Suprapubic skin (tissue), 4 donors: ENCODE results near the gene UBASH3A. TPM values are rescaled to one million over a fixed set of nuclear protein-coding genes. Genes with fewer than 3 reads are reported as not detected.
A peak's percentile ranks its signal among the peaks of the same experiment; 100 is the strongest.

ENCODE experiments used
- DNase-seq, 2 donors: peaks; one replicate each; pipeline ENCODE4 v3.0.0-alpha.2; 2019; ENCODE audit warnings: low spot score in 2 of 2
- H3K27ac ChIP-seq: fragments of 200-600 bp; sonication (generic); one replicate; pipeline ENCODE4 v1.5.1; 2019
- H3K27me3 ChIP-seq: fragments of 200-600 bp; sonication (generic); one replicate; pipeline ENCODE4 v1.5.1; 2019
- H3K36me3 ChIP-seq: fragments of 200-600 bp; sonication (generic); one replicate; pipeline ENCODE4 v1.5.1; 2019
- H3K4me1 ChIP-seq: fragments of 200-600 bp; sonication (generic); one replicate; pipeline ENCODE4 v1.5.1; 2019
- H3K4me3 ChIP-seq: fragments of 200-600 bp; sonication (generic); one replicate; pipeline ENCODE4 v1.5.1; 2019; ENCODE audit warnings: mild to moderate bottlenecking
- H3K9me3 ChIP-seq: fragments of 200-600 bp; sonication (generic); one replicate; pipeline ENCODE4 v1.5.1; 2019
- CTCF ChIP-seq, 2 donors: fragments of 200-600 bp in 1 of 2; fragments of 450-650 bp in 1 of 2; sonication (generic) in 1 of 2; IDR thresholded peaks; one replicate each; pipeline ENCODE4 v1.5.1; 2016 to 2019; ENCODE audit warnings: antibody characterized with exemption in 2 of 2, mild to moderate bottlenecking in 1 of 2, moderate library complexity in 1 of 2
- EP300 ChIP-seq: sonication (generic); formaldehyde crosslinking; IDR thresholded peaks from one replicate; pipeline ENCODE4 v1.6.1; 2017; ENCODE audit warnings: antibody characterized with exemption
- POLR2A ChIP-seq, 2 donors: fragments of 450-650 bp; IDR thresholded peaks; one replicate each; pipeline ENCODE4 v1.6.1; 2017; ENCODE audit warnings: antibody characterized with exemption in 2 of 2, mild to moderate bottlenecking in 2 of 2, moderate library complexity in 2 of 2
- POLR2AphosphoS5 ChIP-seq, 3 donors: sonication (generic); formaldehyde crosslinking; IDR thresholded peaks; one replicate each; pipeline ENCODE4 v1.6.1; 2017; ENCODE audit warnings: antibody characterized with exemption in 3 of 3
- WGBS: methylation state at CpG from one replicate; pipeline ENCODE4 v1.1.5; 2018; 5-methylcytosine and 5-hydroxymethylcytosine counted together
- total RNA-seq, 4 donors: library from RNA; depleted of rRNA; stranded (reverse); fragments of >200 nt; gene quantifications; one replicate each; pipeline ENCODE4 v1.1.0, GENCODE V29; 2016

UBASH3A gene
- total RNA-seq, 4 donors from 2014 or later = 0.36 to 1.0 (median 0.47) TPM; not detected in 1

GRCh38 chr21:42439284-42440186 is 35.8 kb downstream of the UBASH3A start:
- H3K27me3 ChIP-seq = peaks cover 13% of the 10 kb centered on the region
- TF ChIP-seq POLR2AphosphoS5 (IDR thresholded peaks at IDR 0.05) = no peak
- no peak for TF ChIP-seq CTCF (IDR thresholded peaks at IDR 0.05)
- TF ChIP-seq POLR2A (IDR thresholded peaks at IDR 0.05) = no peak
- TF ChIP-seq EP300 = no peak
- no peak overlapping the region for H3K27ac ChIP-seq
- WGBS = 70% methylated on average over 17 of the region's 17 CpGs
- H3K9me3 ChIP-seq = no peaks in the 10 kb centered on the region
- no peak overlapping the region for H3K4me3 ChIP-seq
- H3K36me3 ChIP-seq = no peaks in the 10 kb centered on the region
- DNase-seq = no peak
- no peaks in the 10 kb centered on the region for H3K4me1 ChIP-seq

- TF ChIP-seq POLR2AphosphoS5 (IDR thresholded peaks at IDR 0.05) (no peak), POLR2A (IDR thresholded peaks at IDR 0.05) (no peak), CTCF (IDR thresholded peaks at IDR 0.05) (no peak), EP300 (no peak)
- 85% methylated on average over 12 of the region's 12 CpGs for WGBS
- no peaks in the 10 kb centered on the region for H3K36me3 ChIP-seq
- DNase-seq = no peak
- peaks cover 15% of the 10 kb centered on the region for H3K27me3 ChIP-seq
- H3K4me1 ChIP-seq = no peaks in the 10 kb centered on the region
- H3K4me3 ChIP-seq = no peak overlapping the region
- no peak overlapping the region for H3K27ac ChIP-seq
- H3K9me3 ChIP-seq = no peaks in the 10 kb centered on the region
Measured at GRCh38 chr21:42440187-42440792, 36.6 kb downstream of the UBASH3A start.

- no peaks in the 10 kb centered on the region for H3K36me3 ChIP-seq
Measured at GRCh38 chr21:42441963-42442362, 38.3 kb downstream of the UBASH3A start.

GRCh38 chr21:42443181-42443785 is 39.6 kb downstream of the UBASH3A start:
- no peak for TF ChIP-seq CTCF (IDR thresholded peaks at IDR 0.05)
- no peak for TF ChIP-seq POLR2A (IDR thresholded peaks at IDR 0.05)
- no peak for TF ChIP-seq EP300
- no peak for TF ChIP-seq POLR2AphosphoS5 (IDR thresholded peaks at IDR 0.05)
- 88% methylated on average over 14 of the region's 15 CpGs for WGBS

More at GRCh38 chr21:42441963-42442362, 38.3 kb downstream of the UBASH3A start:
- Histone ChIP-seq H3K4me3 (no peak overlapping the region), H3K4me1 (no peaks in the 10 kb centered on the region), H3K27me3 (peaks cover 14% of the 10 kb centered on the region), H3K9me3 (no peaks in the 10 kb centered on the region), H3K27ac (no peak overlapping the region)
- WGBS = 87% methylated on average over 6 of the region's 6 CpGs
- peak in 1 of 2 donors; percentile 15 for DNase-seq
- TF ChIP-seq POLR2A (IDR thresholded peaks at IDR 0.05) = no peak
- TF ChIP-seq POLR2AphosphoS5 (IDR thresholded peaks at IDR 0.05) = no peak
- no peak for TF ChIP-seq EP300
- TF ChIP-seq CTCF (IDR thresholded peaks at IDR 0.05) = no peak

More at GRCh38 chr21:42443181-42443785, 39.6 kb downstream of the UBASH3A start:
- Histone ChIP-seq H3K36me3 (no peaks in the 10 kb centered on the region), H3K4me1 (no peaks in the 10 kb centered on the region), H3K27me3 (peaks cover 7% of the 10 kb centered on the region), H3K9me3 (no peaks in the 10 kb centered on the region), H3K27ac (no peak overlapping the region), H3K4me3 (no peak overlapping the region)
- no peak for DNase-seq
